Spleen (tissue), 13 donors: ENCODE data around the gene SYCP2L. TPM values are rescaled to one million over a fixed set of nuclear protein-coding genes. Genes with fewer than 3 reads are reported as not detected.

Source experiments
- DNase-seq: peaks from one replicate; pipeline ENCODE4 v3.0.0-alpha.2; 2020
- H3K27ac ChIP-seq, 8 donors: fragments of 200-600 bp; sonication (generic) in 7 of 8; 1 replicate in 4 of 8; 2 replicates in 4 of 8; pipeline versions ENCODE4 v1.5.0 to v1.8.0; 2016 to 2021; ENCODE audit warnings: inconsistent platforms in 4 of 8, mild to moderate bottlenecking in 4 of 8, moderate library complexity in 1 of 8
- H3K27me3 ChIP-seq, 7 donors: fragments of 200-600 bp; sonication (generic) in 6 of 7; replicated peaks in 1 of 7; 1 replicate in 4 of 7; 2 replicates in 3 of 7; pipeline versions ENCODE4 v1.5.0 to v1.8.0; 2016 to 2021; ENCODE audit warnings: inconsistent platforms in 3 of 7, mild to moderate bottlenecking in 1 of 7
- H3K36me3 ChIP-seq, 6 donors: fragments of 200-600 bp; sonication (generic) in 5 of 6; 1 replicate in 4 of 6; 2 replicates in 2 of 6; pipeline versions ENCODE4 v1.5.0 to v1.8.0; 2016 to 2021; ENCODE audit warnings: inconsistent platforms in 2 of 6
- H3K4me1 ChIP-seq, 6 donors: fragments of 200-600 bp; sonication (generic) in 5 of 6; 1 replicate in 3 of 6; 2 replicates in 3 of 6; pipeline versions ENCODE4 v1.5.0 to v1.8.0; 2016 to 2021; ENCODE audit warnings: inconsistent platforms in 3 of 6
- H3K4me3 ChIP-seq, 8 donors: fragments of 200-600 bp; sonication (generic) in 7 of 8; 1 replicate in 4 of 8; 2 replicates in 4 of 8; pipeline versions ENCODE4 v1.5.0 to v1.8.0; 2016 to 2021; ENCODE audit warnings: inconsistent platforms in 4 of 8, mild to moderate bottlenecking in 4 of 8, moderate library complexity in 2 of 8
- H3K9me3 ChIP-seq, 8 donors: fragments of 200-600 bp; sonication (generic) in 7 of 8; 1 replicate in 4 of 8; 2 replicates in 4 of 8; pipeline versions ENCODE4 v1.5.0 to v1.8.0; 2016 to 2021; ENCODE audit warnings: inconsistent platforms in 4 of 8
- POLR2A ChIP-seq, 3 donors: fragments of 450-650 bp; IDR thresholded peaks; one replicate each; pipeline ENCODE4 v1.5.1; 2017; ENCODE audit warnings: antibody characterized with exemption in 3 of 3, mild to moderate bottlenecking in 1 of 3
- POLR2AphosphoS5 ChIP-seq, 3 donors: sonication (generic); formaldehyde crosslinking; IDR thresholded peaks; one replicate each; pipeline ENCODE4 v1.5.1; 2017; ENCODE audit warnings: antibody characterized with exemption in 3 of 3
- WGBS, 5 donors: extraction: QIAGEN DNeasy Blood & Tissue Kit in 3 of 5; methylation state at CpG; one replicate each; pipeline versions ENCODE4 v1.1.5 to v1.1.7; 2013 to 2018; 5-methylcytosine and 5-hydroxymethylcytosine counted together
- intact Hi-C: fragments of 100-400 bp; cut with DNase I; formaldehyde crosslinking; loops from one replicate; pipeline ENCODE4 v1.15.0; 2023; ENCODE audit warnings: low total_unique reads
- long read RNA-seq, 2 donors: transcript quantifications; one replicate each; lab custom pipeline, GENCODE V29; 2026
- polyA plus RNA-seq, 3 donors: library from polyadenylated mRNA; stranded (reverse); fragments of 200-250 nt; gene quantifications; one replicate each; pipeline ENCODE4 v1.2.1, GENCODE V29; 2013
- total RNA-seq, 7 donors: library from RNA; depleted of rRNA in 3 of 7; stranded (reverse); fragments of >200 nt in 3 of 7; fragmentation: NEBNext Ultra II Directional in 4 of 7; extraction: Animal tissue kit (Norgen Biotek cat#: 25700) in 4 of 7; gene quantifications; one replicate each; pipeline versions ENCODE4 v1.1.0 to v1.2.1, GENCODE V29; 2016 to 2021
- TF ChIP-seq, protein P1 (sequence below), 11 experiments: fragments of 200-600 bp in 7 of 11; fragments of 450-650 bp in 4 of 11; sonication (generic) in 4 of 11; IDR thresholded peaks in 8 of 11; conservative IDR thresholded peaks in 3 of 11; 1 replicate in 7 of 11; 2 replicates in 4 of 11; pipeline versions ENCODE4 v1.4.0 to v1.8.0; 2016 to 2021; ENCODE audit warnings: antibody characterized with exemption in 11 of 11, inconsistent platforms in 4 of 11, mild to moderate bottlenecking in 1 of 11
- donor health status: healthy with polysubstance abuse.
- donor health status: DM: no; HTN: no; CAD: no; lungs with moderate emphysema.
- donor health status: DM: no; HTN: no; CAD: no.
- donor health status: Bipolar disorder and iron deficiency.
- donor health status: healthy.
- donor health status: DM: no; HTN: no; CAD: no.
- donor health status: DM: yes; HTN: yes; CAD: no.

Gene SYCP2L
- total RNA-seq (under 1 TPM in 5 of 7 donors, not detected in 2; 0.20 to 0.83 (median 0.34) TPM), polyA plus RNA-seq (under 1 TPM; 0.06 to 0.17 (median 0.12) TPM)
- long read RNA-seq, donor 1 = 0 reads
- long read RNA-seq, donor 2 = 0 reads

DNA sequence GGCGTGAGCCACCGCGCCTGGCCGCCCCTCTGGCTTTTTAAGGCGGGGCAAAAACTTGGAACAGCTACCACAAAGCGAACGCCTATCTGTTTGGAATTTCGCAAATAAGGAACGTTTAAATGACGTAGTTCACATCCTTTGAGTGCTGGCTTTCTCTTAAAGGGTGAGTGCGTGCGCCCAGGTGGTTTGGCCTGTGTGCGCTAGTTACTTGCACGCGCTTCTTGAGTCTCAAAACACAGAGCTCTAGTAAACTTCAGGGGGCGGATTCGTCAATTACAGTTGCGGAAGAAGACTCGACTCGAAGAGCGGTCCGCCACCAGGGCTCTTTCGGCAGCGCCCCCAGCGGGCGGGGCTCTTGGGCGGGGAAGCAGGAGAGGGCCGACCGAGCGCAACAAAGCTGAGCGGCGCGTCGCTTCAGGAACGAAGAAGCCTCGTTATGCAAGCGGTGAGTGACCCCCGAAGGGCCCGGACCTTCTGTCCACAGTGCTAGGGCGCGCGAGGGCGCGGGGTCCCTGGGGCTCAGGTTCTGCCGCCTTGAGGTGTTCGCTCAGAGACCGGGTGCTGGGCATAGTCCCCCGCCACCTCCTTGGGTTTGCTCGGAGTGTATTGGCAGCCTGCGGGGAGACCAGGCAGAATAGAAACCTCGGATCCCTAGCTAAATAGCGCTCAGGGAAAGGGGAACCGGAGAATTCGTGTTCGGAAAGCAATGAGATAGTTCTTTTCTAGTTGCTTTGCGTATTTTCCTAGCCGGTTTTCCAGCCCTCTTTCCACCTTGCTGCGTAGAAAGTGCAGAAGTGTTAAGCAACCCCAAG, at the start of gene SYCP2L:
SYCP2L (plus strand) TSS at position 362 of the 812 bp plus-strand sequence; CDS start at position 437, 75 bp downstream.
- no peak for DNase-seq
- no peak within 1 kb of the TSS for H3K27ac ChIP-seq
- H3K27me3 ChIP-seq = peaks cover 10 to 83% (median 59%) of the 10 kb centered on the region in 7 donors

DNA sequence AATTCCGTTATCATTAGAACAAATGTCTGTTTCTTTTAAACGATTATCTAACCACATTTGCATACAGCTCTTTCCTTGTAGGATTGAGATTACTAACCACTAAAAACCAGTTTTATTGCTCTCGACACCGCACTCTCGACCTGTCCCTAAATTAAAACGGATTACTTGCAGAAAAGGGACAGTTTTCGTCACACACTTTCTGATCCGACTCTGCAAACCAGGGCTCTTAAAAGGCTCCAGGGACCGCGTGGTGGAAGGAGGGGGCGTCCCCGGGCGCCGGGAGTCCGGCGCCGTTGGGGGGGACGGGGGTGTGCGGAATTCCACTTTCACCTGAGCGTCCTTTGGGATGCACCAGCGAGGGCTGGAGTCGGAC, 49.2 kb upstream of the SYCP2L start:
- no peaks in the 10 kb centered on the region for H3K36me3 ChIP-seq
- 0 to 2% (median 0%) methylated on average over 17 to 22 of the region's 22 CpGs for WGBS, 5 donors
- H3K27ac ChIP-seq = peak overlapping the region in 4 of 8 donors; percentile 55 to 86 (median 75)
- peak overlapping the region; percentile 40 to 81 (median 72) for H3K4me3 ChIP-seq
- TF ChIP-seq POLR2A (IDR thresholded peaks at IDR 0.05) = no peak
- DNase-seq = no peak
- peaks cover 0 to 66% (median 27%) of the 10 kb centered on the region in 7 donors for H3K27me3 ChIP-seq
- intact Hi-C loops = no loop called here
- H3K9me3 ChIP-seq = peaks cover 0 to 9% (median 0%) of the 10 kb centered on the region in 8 donors
- peaks cover 4 to 27% (median 22%) of the 10 kb centered on the region in 6 donors for H3K4me1 ChIP-seq

More for the DNA sequence above, at the start of gene SYCP2L:
- peaks cover 0 to 58% (median 32%) of the 10 kb centered on the region in 6 donors for H3K4me1 ChIP-seq
- peaks cover 0 to 8% (median 0%) of the 10 kb centered on the region in 8 donors for H3K9me3 ChIP-seq
- TF ChIP-seq POLR2A (IDR thresholded peaks at IDR 0.05) (no peak), POLR2AphosphoS5 (IDR thresholded peaks at IDR 0.05) (no peak)
- TF ChIP-seq, protein P1, sequence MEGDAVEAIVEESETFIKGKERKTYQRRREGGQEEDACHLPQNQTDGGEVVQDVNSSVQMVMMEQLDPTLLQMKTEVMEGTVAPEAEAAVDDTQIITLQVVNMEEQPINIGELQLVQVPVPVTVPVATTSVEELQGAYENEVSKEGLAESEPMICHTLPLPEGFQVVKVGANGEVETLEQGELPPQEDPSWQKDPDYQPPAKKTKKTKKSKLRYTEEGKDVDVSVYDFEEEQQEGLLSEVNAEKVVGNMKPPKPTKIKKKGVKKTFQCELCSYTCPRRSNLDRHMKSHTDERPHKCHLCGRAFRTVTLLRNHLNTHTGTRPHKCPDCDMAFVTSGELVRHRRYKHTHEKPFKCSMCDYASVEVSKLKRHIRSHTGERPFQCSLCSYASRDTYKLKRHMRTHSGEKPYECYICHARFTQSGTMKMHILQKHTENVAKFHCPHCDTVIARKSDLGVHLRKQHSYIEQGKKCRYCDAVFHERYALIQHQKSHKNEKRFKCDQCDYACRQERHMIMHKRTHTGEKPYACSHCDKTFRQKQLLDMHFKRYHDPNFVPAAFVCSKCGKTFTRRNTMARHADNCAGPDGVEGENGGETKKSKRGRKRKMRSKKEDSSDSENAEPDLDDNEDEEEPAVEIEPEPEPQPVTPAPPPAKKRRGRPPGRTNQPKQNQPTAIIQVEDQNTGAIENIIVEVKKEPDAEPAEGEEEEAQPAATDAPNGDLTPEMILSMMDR (IDR thresholded peaks at IDR 0.05 in 8 of 11, conservative IDR thresholded peaks at IDR 0.05 in 3 of 11) = peak in 1 of 11 experiments; percentile 25
- peak within 1 kb of the TSS in 7 of 8 donors; percentile 15 to 57 (median 19) for H3K4me3 ChIP-seq
- intact Hi-C loops = no loop called here
- no peaks in the 10 kb centered on the region for H3K36me3 ChIP-seq
- 1 to 7% (median 4%) methylated on average over 52 to 58 of the region's 58 CpGs for WGBS, 5 donors

DNA sequence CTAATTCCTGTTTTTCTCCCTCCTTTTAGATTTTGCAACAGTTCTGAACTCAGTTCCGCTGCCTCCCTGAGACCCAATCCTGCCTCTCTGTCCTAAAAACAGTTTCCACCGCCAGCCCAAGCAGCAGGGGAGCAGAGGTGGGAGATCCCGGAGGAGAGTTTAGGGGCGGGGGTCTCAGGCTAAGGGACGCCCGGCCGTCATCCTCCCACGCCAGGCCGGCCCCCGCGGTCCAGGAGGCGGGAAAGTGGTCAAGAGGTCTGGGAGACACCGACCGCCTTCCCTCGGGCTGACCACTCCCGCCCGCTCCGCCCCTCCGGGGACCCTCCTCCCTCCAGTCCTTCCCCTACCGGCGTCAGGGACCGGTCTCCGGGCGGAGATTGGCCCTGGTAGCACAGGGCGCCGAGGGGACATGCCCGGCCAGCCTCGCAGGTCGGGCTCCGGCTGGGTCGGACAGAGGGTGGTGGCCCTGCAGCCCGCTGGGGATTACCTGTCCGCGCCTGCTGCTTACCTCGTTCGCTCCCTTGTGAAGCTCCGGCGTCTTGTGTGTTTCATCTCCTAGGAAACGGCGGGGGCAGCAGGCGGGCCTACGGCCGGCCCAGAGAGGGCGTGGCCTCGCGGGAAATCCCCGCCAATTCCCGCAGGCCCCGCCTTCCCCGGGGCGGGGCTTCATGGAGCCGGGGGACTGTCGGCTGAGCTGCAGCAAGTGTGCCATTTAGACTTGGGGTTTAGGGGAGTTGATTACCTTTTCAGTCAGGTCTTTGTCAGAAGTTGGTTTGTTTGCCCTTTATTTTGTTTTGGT, 48.7 kb upstream of the SYCP2L start, which contains the start of gene MAK:
MAK (minus strand) TSS at position 545 of the 799 bp plus-strand sequence. CDS start 7,891 bp downstream, outside the sequence.
- WGBS, 5 donors = 0 to 1% (median 1%) methylated on average over 24 to 53 of the region's 53 CpGs
- intact Hi-C loops = no loop called here
- DNase-seq = peak; percentile 95

More for the DNA sequence above, 48.7 kb upstream of the SYCP2L start, which contains the start of gene MAK:
- peaks cover 4 to 27% (median 22%) of the 10 kb centered on the region in 6 donors for H3K4me1 ChIP-seq
- no peaks in the 10 kb centered on the region for H3K36me3 ChIP-seq
- H3K4me3 ChIP-seq = peak within 1 kb of the TSS; percentile 40 to 81 (median 72)
- TF ChIP-seq, protein P1 (IDR thresholded peaks at IDR 0.05 in 8 of 11, conservative IDR thresholded peaks at IDR 0.05 in 3 of 11) = no peak
- TF ChIP-seq POLR2AphosphoS5 (IDR thresholded peaks at IDR 0.05) (peak; percentile 65 to 85 (median 78)), POLR2A (IDR thresholded peaks at IDR 0.05) (no peak)
- H3K27me3 ChIP-seq = peaks cover 0 to 66% (median 27%) of the 10 kb centered on the region in 7 donors
- peaks cover 0 to 9% (median 0%) of the 10 kb centered on the region in 8 donors for H3K9me3 ChIP-seq
- H3K27ac ChIP-seq = peak within 1 kb of the TSS in 7 of 8 donors; percentile 54 to 86 (median 70)
